ENCODE data around the gene CDC25B.
"Not testable (repeated sequence)": the region's sequence is repeated elsewhere in the genome, so short reads cannot be mapped to it uniquely, and the experiment has no call there.

The CDC25B gene

GRCh38 chr20:3786126-3786484, 10.0 kb upstream of the CDC25B start:
- no peak for DNase-seq

DNA sequence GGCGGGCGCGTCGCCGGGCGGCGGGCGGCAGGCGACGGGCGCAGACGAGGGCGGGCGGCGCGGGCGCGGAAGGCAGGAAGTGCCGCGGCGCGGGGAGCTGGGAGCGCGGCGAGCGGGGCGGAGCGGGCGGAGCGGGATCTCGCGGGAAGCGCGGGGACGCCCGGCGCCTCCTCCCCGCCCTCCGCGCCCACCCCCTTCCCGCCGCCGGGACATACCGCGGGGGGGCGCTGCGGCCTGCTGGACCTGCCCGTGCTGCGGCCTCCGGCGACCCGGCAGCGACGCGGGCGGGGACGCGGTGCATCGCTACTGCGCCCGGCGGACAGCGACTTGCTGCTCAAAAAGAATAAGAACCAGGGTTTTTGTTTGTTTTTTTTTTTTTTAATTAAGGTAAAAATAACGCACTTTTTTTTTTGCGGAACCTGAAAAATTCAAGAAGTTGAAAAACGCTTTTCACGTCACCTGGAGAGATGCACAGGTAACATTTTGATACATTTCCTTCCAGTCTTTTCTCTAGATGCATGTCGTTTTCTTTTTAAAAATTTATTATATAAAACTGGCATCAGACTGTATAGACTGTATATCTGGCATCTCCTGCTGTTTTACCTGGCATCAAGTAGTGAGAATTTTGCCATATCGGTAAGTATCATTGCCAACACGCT, 9.3 kb upstream of the CDC25B start, which contains the start of gene CENPB:
CENPB (minus strand) TSS at position 76 of the 659 bp plus-strand sequence. CDS start 257 bp downstream, outside the sequence.
- peak; percentile 67 for DNase-seq

DNA sequence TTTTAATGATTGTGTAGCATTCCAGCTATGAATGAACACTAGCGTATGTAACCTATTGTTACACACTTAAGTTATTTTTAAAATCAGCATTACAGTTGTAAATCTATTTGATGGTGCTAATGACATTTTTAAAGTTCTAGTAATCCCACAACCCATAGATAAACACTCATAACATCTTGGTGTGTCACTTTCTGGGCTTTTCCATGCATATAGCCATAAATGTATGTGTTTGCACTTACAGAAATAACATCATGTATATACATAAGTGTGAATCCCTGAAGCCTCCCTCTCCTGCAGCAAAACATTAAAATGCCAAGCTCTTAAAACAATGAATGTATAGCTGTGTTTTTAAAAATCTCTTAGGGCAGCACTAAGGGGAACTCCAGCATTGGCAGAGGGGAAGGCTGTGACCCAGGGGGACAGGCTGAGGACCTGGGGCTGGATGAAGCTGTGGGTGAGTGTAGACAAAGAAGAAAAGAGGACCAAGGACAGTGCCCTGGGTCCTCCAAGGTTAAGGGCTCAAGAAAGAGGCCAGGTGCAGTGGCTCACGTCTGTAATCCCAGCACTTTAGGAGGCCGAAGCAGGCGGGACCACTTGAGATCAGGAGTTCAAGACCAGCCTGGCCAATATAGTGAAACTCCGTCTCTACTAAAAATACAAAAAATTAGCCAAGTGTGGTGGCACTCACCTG, 8.6 kb upstream of the CDC25B start:
- no peak for DNase-seq

- DNase-seq, result no peak
Observed at GRCh38 chr20:3788685-3789155, 7.4 kb upstream of the CDC25B start.

- not testable (repeated sequence) for DNase-seq
Observed at GRCh38 chr20:3789201-3789600, 6.9 kb upstream of the CDC25B start.

GRCh38 chr20:3794168-3794567, 1.9 kb upstream of the CDC25B start:
- not testable (repeated sequence) for DNase-seq

DNA sequence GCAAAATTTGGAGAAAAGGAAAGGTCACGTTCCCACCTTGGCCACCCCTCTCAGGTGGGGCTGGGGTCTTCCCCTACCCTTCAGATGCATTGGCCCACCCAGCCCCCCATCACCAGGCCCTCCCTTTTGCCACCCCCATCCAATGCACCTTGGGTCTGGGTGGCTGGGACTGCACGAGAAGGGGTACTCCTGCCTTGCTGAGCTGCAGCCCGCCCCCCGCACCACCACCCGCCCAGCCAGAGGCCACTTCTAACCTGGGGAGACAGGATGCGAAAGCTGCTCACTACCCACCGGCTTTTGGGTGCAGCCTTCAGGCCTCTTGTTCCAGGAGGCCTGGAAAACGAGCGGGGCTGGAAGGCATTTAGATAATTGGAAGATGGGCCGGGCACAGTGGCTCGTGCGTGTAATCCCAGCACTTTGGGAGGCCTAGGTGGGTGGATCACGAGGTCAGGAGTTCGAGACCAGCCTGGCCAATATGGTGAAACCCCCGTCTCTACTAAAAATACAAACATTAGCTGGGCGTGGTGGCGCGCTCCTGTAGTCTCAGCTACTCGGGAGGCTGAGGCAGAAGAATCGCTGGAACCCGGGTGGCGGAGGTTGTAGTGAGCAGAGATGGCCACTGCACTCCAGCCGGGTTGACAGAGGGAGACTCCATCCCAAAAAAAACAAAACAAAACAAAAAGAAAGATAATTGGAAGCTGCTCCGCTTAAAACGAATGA, 1.2 kb upstream of the CDC25B start:
- DNase-seq, result no peak

- no peak for DNase-seq
Observed at GRCh38 chr20:3796477-3797225, 541 bp downstream of the CDC25B start.

DNA sequence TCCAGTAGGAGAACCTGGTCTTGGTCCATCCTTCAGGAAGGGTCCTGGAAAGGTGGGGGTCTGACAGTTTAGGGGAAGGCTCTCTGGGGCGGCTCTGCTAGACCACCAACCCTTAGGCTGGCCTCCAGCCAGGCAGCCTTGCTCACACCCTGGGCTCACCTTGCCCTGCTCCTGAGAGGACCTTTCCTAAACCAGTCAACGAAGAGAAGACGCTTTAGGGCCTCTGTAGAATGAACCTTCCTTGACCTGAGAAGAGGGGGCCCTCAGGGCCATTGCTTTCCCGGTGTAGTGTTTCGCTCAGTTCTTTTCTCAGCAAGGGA, 1.1 kb downstream of the CDC25B start:
- DNase-seq, result no peak

GRCh38 chr20:3797592-3798372, 1.7 kb downstream of the CDC25B start:
- DNase-seq, result no peak

DNA sequence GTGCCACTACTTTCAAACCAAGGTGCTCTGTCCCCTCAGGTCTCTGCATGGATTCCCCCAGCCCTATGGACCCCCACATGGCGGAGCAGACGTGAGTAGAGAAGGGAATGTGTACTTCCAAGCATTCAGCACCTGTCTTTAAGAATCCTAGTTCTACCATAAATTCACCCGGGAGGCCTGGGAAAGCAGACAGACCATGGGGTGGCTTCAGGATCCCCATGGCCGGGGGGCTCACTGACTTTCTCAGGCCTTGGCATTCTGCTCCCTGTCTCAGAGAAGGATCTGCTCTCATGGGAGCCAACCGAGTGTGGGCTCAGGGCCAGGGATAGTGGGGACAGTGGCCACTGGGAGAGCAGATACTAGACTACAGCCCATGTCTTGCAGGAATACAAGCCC, 2.3 kb downstream of the CDC25B start:
- DNase-seq, result no peak

- no peak for DNase-seq
Observed at GRCh38 chr20:3798908-3799248, 2.8 kb downstream of the CDC25B start.

DNA sequence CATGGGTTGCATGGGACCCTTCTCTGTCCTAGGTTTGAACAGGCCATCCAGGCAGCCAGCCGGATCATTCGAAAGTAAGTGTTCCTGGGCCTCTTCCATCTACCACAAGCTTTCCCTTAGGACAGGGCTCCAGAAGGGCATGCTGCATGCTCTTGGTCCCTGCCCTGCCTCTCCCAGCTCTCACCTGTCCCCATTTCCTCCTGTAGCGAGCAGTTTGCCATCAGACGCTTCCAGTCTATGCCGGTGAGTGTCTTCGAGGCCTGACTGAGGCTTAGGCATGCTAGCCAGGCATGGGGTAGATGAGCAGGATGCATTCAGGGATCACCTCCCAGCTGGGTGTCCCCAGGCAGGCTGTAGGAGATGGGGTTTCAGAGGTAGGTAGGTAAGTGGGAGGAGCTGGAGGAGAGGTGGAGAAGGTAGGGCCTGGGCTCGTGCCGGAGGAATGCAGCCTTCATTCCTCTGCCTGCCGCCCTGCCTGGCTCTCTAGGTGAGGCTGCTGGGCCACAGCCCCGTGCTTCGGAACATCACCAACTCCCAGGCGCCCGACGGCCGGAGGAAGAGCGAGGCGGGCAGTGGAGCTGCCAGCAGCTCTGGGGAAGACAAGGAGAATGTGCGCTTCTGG, 4.3 kb downstream of the CDC25B start:
- DNase-seq, result no peak

DNA sequence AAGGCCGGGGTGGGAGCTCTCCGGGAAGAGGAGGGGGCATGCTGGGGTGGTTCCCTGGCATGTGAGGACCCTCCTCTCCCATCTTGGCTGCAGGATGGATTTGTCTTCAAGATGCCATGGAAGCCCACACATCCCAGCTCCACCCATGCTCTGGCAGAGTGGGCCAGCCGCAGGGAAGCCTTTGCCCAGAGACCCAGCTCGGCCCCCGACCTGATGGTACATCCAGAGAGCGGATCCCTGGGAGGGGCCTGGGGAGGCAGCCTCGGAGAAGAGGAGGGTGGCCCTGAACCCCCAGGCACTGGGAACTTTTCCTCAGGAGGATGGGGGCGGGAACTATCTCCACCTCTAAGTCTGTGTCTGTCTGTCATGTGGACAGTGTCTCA, 4.8 kb downstream of the CDC25B start:
- DNase-seq, result no peak

GRCh38 chr20:3801299-3801698, 5.2 kb downstream of the CDC25B start:
- DNase-seq, result no peak

DNA sequence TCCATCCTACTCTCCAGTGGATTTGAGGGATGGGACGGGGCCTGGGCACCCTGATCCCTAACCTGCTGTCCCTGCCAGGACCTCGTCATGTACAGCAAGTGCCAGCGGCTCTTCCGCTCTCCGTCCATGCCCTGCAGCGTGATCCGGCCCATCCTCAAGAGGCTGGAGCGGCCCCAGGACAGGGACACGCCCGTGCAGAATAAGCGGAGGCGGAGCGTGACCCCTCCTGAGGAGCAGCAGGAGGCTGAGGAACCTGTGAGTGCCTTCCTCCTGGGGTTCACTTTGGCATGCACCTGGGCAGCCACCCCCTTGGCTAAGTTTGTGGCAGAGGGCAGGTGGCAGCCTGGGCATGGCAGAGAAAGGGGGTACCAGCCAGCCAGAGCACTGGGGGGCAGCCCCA, 5.7 kb downstream of the CDC25B start:
- DNase-seq, result no peak

DNA sequence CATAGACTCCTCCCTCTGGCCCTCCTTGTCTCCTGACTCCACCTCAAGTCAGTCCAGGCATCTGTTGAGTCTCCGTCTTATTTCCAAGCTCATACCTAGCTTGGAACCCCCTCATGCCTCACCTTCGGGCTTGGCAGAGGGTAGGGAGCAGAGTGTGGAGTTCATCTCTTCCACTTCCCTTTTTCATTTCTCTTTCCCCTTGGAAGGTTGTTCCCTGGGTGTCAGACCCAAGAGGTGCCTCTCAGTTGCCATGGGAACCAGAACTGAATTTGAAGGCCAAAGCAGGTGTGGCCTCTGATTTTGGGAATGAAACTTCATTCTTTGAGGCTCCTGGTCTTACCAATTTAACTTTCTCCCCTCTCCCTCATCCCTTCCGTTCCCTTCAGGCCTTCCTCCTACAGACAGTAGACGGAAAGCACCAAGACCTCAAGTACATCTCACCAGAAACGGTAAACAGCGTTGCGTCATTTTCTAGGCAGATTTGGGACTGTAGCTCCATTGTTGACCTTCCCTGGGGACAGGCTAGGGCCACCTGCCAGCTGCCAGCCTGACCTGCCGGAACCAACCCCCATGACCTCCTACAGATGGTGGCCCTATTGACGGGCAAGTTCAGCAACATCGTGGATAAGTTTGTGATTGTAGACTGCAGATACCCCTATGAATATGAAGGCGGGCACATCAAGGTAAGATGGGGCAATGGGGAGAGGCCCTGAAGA, 6.6 kb downstream of the CDC25B start:
- no peak for DNase-seq

- no peak for DNase-seq
Observed at GRCh38 chr20:3803289-3803688, 7.2 kb downstream of the CDC25B start.

DNA sequence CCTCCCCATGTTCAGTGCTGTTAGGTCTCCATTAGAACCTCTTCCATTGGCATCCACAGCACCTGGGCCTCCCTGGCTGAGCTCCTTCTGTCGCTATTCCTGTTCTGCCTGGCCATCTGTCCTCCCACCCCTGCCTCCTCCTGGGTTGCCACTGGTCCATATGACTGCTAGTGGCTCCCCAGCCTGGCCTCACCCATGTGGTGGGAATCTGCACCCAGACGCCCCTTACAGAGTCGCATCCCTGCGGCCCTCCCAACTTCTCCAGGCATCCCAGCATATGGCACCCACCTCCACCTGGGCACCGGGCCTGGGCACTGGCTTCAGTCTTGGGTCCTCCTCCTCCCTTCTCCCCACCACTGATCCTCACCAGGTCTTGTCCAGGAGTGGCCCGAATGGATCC, 7.7 kb downstream of the CDC25B start:
- no peak for DNase-seq

GRCh38 chr20:3804254-3804751, 8.2 kb downstream of the CDC25B start:
- DNase-seq, result no peak

DNA sequence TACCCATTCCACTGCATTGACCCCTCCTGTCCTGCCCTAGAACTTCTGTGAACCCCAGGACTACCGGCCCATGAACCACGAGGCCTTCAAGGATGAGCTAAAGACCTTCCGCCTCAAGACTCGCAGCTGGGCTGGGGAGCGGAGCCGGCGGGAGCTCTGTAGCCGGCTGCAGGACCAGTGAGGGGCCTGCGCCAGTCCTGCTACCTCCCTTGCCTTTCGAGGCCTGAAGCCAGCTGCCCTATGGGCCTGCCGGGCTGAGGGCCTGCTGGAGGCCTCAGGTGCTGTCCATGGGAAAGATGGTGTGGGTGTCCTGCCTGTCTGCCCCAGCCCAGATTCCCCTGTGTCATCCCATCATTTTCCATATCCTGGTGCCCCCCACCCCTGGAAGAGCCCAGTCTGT, 8.7 kb downstream of the CDC25B start:
- DNase-seq, result no peak
